Immature natural killer cell (primary cell): ENCODE measurements around the gene CFAP100. TPM values are rescaled to one million over a fixed set of nuclear protein-coding genes. Genes with fewer than 3 reads are reported as not detected.

Experiments used
- DNase-seq, 3 donors: peaks; one replicate each; pipeline ENCODE4 v3.0.0; 2022; ENCODE audit warnings: mixed read lengths in 1 of 3
- H3K27ac Mint-ChIP-seq, 6 donors: one replicate each; pipeline ENCODE4 v1.8.0; 2020; ENCODE audit warnings: mixed read lengths in 6 of 6, mild to moderate bottlenecking in 5 of 6, inconsistent platforms in 4 of 6, moderate library complexity in 3 of 6
- H3K27me3 Mint-ChIP-seq, 3 donors: one replicate each; pipeline ENCODE4 v1.8.0; 2020 to 2021; ENCODE audit warnings: low read depth in 3 of 3, mild to moderate bottlenecking in 3 of 3, mixed read lengths in 3 of 3, moderate library complexity in 3 of 3, inconsistent platforms in 1 of 3
- H3K36me3 Mint-ChIP-seq, 3 donors: one replicate each; pipeline ENCODE4 v1.8.0; 2020; ENCODE audit warnings: mixed read lengths in 3 of 3, inconsistent platforms in 2 of 3, mild to moderate bottlenecking in 2 of 3
- H3K4me1 Mint-ChIP-seq, 2 donors: one replicate each; pipeline ENCODE4 v1.8.0; 2020; ENCODE audit warnings: inconsistent platforms in 2 of 2, mild to moderate bottlenecking in 2 of 2, mixed read lengths in 2 of 2, moderate library complexity in 1 of 2
- H3K4me3 Mint-ChIP-seq, 5 donors: one replicate each; pipeline ENCODE4 v1.8.0; 2020; ENCODE audit warnings: mild to moderate bottlenecking in 5 of 5, mixed read lengths in 5 of 5, inconsistent platforms in 3 of 5, moderate library complexity in 3 of 5
- H3K9me3 Mint-ChIP-seq, 6 donors: one replicate each; pipeline ENCODE4 v1.8.0; 2020; ENCODE audit warnings: mild to moderate bottlenecking in 6 of 6, mixed read lengths in 6 of 6, inconsistent platforms in 4 of 6, moderate library complexity in 3 of 6
- polyA plus RNA-seq, 3 donors: library from polyadenylated mRNA; unstranded; fragments of 300-500 nt; fragmentation: Illumina TruSeq; gene quantifications; one replicate each; pipeline ENCODE4 v1.2.3, GENCODE V29; 2021

Gene CFAP100
- polyA plus RNA-seq, 3 donors from 2014 or later = not detected

DNA sequence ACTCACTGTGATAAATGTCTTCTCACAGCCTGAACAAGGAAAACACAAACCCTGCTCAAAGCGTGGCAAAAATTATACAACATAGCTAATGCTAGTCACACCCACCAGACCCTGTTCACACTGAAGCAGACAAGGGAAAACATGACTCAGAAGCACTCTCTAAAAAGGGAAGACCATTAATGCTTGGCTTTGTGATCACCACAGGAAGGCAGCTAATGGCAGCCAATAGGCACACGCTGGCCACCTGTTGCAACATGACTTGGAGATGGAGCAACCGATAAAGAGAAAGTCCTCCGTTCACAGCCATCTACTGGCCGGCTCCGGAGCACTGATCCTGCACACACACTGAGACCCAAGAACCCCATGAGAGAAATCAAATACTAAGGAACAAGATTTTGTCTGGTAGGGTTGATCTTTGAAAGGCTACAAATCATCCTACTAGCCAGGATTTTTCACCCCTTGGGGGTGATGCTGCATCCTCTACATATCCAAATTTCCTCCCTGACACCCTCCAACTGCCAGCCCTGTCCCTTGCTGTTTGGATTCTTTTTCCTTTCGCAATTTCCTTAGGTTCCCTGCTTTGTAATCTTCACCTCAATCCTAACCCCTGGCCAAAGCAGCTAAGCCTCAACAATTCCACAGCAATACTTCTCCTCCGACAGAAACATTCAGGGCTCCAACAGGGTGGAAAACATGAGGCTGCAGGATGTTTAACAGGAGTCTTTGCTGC, 77.7 kb downstream of the CFAP100 start:
- Mint-ChIP-seq H3K27ac (peak overlapping the region; percentile 19 to 78 (median 56)), H3K4me3 (peak overlapping the region; percentile 34 to 86 (median 84)), H3K4me1 (peaks cover 61 to 84% of the 10 kb centered on the region in 2 donors), H3K9me3 (no peaks in the 10 kb centered on the region), H3K27me3 (peaks cover 0 to 5% (median 3%) of the 10 kb centered on the region in 3 donors), H3K36me3 (peaks cover 8 to 31% (median 13%) of the 10 kb centered on the region in 3 donors)
- DNase-seq = peak in 1 of 3 donors; percentile 6

DNA sequence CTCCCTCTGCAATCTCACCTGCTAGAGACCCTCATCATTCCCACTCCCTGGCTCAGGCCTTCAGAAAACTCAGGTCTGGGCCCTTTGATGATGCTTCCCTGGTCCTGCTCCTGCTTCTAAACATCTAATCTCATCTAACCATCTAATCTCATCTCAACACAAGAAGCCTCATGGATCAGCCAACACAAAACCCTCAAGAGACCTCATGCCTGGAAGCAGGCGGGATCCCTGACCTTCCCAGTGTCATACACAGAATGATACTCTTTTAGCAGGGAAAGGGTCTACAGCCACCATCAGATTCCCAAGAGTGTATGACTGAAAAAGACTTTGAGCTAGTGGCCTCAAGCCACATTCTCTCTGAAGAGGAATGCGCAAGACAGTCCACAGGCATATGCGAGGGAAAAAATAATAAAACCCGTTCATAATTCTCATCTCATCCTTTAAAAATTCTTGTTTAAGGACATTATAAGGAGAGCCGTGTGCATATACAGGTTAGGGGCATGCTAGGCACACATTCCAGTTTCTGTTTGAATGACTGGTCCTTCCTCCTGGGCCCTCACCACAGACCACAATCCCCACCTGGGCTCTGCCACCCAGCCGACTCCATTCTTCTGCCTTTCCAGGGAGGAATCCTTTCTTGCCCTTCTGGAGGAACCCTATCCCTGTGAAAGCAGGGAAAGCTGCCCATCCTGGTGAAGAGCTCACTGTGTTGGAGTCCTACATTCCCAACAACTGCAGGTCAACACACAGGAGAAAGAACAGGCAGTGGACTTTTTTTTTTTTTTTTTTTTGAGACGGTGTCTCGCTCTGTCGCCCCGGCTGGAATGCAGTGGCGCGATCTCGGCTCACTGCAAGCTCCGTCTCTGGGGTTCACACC, 78.8 kb downstream of the CFAP100 start:
- H3K4me3 Mint-ChIP-seq = peak overlapping the region; percentile 34 to 86 (median 84)
- H3K9me3 Mint-ChIP-seq = no peaks in the 10 kb centered on the region
- DNase-seq = no peak
- peaks cover 55 to 74% of the 10 kb centered on the region in 2 donors for H3K4me1 Mint-ChIP-seq
- H3K27me3 Mint-ChIP-seq = peaks cover 0 to 5% (median 3%) of the 10 kb centered on the region in 3 donors
- peaks cover 8 to 24% (median 9%) of the 10 kb centered on the region in 3 donors for H3K36me3 Mint-ChIP-seq
- H3K27ac Mint-ChIP-seq = peak overlapping the region; percentile 17 to 78 (median 44)

DNA sequence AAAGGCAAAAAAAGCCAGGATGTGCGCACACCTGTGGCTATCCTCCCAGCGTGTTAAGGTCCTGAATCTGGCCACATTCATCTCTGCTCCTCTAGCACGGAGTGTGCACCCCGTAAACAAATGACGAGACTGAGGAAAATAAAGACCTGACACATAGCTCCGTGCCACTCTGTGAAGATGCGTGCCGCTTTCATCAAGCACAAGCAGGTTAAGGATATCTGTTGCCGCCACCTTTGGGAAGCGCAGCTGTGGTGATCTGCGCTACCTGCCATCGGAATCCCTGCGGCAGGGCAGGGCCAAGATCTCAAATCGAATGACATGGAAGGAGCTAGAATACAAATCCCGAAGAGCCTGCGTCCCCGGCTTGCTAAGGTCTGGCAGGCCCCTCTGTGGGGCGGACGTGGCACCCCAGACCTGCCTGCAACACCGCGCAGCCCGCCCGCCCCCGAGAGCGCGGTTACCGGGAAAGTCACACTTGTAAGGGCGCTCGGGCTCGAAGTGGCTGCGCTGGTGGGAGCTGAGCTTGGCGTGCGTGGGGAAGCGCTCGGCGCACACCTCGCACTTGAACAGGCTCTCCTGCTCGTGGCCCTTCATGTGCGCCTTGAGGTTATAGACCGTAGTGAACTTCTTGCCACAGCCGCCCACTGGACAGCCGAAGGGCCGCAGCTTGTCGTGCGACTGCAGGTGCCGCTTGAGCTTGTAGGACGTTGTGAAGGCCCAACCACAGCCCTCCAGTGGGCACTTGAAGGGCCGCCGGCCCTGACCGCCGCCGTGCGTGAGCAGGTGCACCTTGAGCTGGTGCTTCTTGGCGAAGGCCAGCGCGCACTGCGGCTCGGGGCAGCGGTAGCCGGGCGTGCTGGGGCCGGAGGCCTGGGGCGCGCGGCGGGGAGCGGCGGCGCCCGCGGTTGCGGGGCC, 80.0 kb downstream of the CFAP100 start:
- peak overlapping the region; percentile 77 to 86 (median 84) for H3K4me3 Mint-ChIP-seq
- peaks cover under 1 to 14% (median under 1%) of the 10 kb centered on the region in 3 donors for H3K36me3 Mint-ChIP-seq
- peak overlapping the region; percentile 25 to 85 (median 80) for H3K27ac Mint-ChIP-seq
- peaks cover 0 to 5% (median 0%) of the 10 kb centered on the region in 3 donors for H3K27me3 Mint-ChIP-seq
- DNase-seq = peak in 2 of 3 donors; percentile 31 to 55
- no peaks in the 10 kb centered on the region for H3K9me3 Mint-ChIP-seq
- H3K4me1 Mint-ChIP-seq = peaks cover 46 to 61% of the 10 kb centered on the region in 2 donors

DNA sequence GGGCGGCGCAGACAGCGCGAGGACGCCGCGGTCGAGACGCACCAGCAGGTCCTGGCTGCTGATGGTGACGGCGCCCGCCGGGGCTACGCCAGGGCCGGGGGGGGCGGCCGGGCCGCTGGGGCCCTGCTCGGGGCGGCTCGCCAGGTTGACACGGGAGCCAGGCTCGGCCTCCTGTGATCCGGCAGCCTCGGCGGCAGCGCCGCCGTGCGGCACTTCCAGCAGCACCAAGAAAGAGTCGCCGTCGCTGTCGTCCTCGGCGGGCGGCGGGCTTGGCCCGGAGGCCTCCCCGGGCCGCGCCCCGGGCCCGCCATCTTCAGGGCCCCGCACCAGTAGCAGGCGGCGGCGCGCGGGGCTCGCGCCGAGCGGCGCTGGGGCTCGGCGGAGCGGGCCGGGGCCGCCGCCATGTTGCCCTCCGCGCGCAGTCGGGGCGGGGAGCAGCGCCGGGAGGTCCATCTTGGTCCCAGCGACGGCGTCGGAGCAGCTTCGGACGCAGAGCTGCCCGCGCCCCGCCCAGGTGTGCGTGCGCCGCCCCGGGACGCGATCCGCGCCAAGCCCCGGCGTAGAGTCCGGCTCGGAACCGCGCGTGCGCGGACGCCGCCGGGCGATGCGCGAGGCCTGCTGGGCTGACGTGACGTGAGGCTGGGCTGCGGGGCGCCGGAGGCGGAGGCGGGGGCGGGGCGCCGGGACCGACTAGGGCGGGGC, 80.9 kb downstream of the CFAP100 start, which contains the start of gene ZXDC:
Gene ZXDC, minus strand, starts transcription at position 479 of the 702 bp plus-strand sequence. Its CDS starts 26 bp downstream, at position 453.
- H3K4me3 Mint-ChIP-seq = peak within 1 kb of the TSS; percentile 84 to 89 (median 86)

DNA sequence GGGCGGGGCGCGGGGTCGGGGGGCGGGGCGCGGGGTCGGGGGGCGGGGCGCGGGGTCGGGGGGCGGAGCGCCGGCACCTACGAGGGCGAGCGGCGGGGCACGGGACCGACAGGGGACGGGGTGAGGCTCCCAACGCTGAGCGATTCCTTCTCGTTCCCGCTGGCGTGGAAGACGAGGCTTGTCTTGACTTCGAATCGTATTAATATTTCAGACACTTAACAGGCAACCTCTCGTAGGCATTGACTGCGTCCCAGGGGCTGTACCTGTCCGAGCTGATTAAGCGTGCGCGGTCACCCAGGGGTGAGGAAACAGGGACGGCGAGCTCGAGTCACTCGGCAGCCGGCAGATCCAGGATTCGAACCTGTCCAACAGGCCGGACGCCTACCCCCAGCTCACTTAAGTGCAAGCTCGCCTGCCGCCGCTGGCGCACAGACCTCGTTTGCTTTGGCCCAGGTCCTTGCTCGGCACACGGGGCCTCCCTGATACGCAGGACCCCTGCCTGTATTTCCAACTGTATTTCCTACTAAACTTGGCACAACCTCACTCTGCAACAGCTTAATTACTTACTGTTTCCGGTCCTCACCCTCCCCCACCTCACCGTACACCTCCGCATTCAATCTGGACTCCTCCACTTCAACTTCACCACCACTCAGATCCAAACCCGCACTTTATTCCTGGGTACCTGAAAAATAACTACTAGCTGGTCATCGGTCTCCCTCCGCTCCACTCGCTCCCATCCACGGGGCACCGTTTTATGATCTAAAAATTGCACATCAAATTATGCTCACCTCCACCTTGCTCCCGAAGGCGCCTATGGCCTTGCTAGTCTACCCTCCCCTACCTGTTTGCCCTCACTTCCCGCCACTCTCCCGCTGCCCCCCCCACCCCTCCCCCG, 81.7 kb downstream of the CFAP100 start:
- Mint-ChIP-seq H3K4me1 (peaks cover 37 to 46% of the 10 kb centered on the region in 2 donors), H3K27me3 (peaks cover 0 to 5% (median 0%) of the 10 kb centered on the region in 3 donors), H3K27ac (peak overlapping the region; percentile 69 to 92 (median 84)), H3K36me3 (peaks cover 0 to 5% (median 0%) of the 10 kb centered on the region in 3 donors), H3K4me3 (peak overlapping the region; percentile 84 to 89 (median 86)), H3K9me3 (no peaks in the 10 kb centered on the region)
- no peak for DNase-seq

More for the DNA sequence above, 80.9 kb downstream of the CFAP100 start, which contains the start of gene ZXDC:
- H3K4me1 Mint-ChIP-seq = peaks cover 44 to 54% of the 10 kb centered on the region in 2 donors
- no peaks in the 10 kb centered on the region for H3K9me3 Mint-ChIP-seq
- peaks cover 0 to 5% (median 0%) of the 10 kb centered on the region in 3 donors for H3K27me3 Mint-ChIP-seq
- peak within 1 kb of the TSS; percentile 75 to 92 (median 84) for H3K27ac Mint-ChIP-seq
- peaks cover 0 to 11% (median 0%) of the 10 kb centered on the region in 3 donors for H3K36me3 Mint-ChIP-seq
- peak; percentile 90 to 94 (median 94) for DNase-seq

DNA sequence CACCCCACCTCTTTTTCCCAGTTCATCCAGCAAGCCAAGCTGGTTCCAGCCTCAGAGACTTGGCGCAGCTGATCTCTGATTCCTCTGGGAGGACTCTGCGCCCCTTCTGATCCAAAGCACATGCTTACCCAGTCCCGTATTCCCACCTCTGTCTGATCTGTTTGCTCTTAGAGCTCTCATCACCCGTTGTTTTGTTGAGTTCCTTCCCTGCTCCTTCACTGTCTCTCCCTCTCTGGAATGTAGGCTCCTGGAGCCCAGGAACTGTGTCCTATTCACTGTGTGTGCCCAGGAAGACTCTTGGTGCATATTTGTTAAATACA, 82.3 kb downstream of the CFAP100 start:
- Mint-ChIP-seq H3K27ac (peak overlapping the region; percentile 20 to 86 (median 72)), H3K4me3 (peak overlapping the region; percentile 63 to 89 (median 79)), H3K36me3 (peaks cover 0 to 3% (median 0%) of the 10 kb centered on the region in 3 donors), H3K9me3 (no peaks in the 10 kb centered on the region), H3K27me3 (peaks cover 0 to 5% (median 0%) of the 10 kb centered on the region in 3 donors), H3K4me1 (peaks cover 34 to 40% of the 10 kb centered on the region in 2 donors)
- DNase-seq = no peak

DNA sequence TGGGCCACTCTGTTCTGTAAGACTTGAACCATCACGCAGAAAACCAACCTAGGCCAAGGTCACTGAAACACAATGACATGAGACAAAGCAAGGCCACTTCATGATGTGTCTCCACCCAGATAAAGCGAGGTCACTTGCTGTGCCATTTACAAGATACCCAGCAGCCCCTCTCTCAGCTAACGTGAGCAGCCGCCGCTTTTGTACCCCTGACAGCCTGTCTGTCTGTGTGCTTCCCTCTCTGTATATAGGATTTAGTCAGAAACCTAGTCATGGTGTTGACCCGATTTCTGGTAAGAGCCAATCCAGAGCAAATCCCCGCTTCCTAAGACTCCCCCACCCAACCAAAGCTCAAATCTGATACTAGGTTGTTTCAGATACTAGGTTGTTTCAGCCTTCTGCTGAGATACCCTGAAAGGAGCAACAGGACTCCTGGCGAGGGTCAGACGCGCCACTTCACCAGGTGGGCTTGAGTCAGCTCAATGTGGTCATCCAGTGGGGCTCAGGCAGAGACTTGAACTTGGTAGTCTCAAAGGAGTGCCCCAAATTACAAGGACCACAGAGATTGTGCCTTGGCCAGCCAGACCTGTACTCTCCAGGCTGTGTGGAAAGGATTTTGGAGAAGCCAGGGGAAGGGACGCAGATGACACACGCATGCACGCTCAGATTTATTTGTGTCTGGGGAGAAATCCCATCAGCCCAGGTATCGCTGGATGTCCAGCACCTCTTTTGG, 84.0 kb downstream of the CFAP100 start:
- peaks cover 17 to 22% of the 10 kb centered on the region in 2 donors for H3K4me1 Mint-ChIP-seq
- H3K27me3 Mint-ChIP-seq = peaks cover 0 to 5% (median 0%) of the 10 kb centered on the region in 3 donors
- no peak overlapping the region for H3K27ac Mint-ChIP-seq
- no peaks in the 10 kb centered on the region for H3K9me3 Mint-ChIP-seq
- no peak overlapping the region for H3K4me3 Mint-ChIP-seq
- no peak for DNase-seq
- H3K36me3 Mint-ChIP-seq = no peaks in the 10 kb centered on the region

DNA sequence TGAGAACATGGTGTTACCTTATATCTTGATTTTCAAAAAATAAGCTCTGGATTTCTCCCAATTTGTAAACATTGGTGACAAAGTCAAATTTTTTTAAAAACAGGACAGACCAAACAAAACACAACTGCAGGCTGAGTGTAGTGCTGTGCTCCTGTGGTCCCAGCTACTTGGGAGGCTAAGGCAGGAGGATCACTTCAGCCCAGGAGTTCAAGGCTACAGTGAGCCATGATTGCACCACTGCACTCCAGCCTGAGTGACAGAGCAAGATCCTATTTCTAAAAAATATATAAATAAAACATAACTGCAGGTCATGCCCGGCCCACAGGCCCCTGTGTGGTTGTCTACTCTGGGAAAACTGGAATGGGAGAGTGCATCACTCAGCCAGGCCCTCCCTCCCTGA, 84.9 kb downstream of the CFAP100 start:
- Mint-ChIP-seq H3K27ac (no peak overlapping the region), H3K27me3 (peaks cover 0 to 5% (median 2%) of the 10 kb centered on the region in 3 donors), H3K4me3 (no peak overlapping the region), H3K9me3 (no peaks in the 10 kb centered on the region), H3K4me1 (peaks cover 10 to 13% of the 10 kb centered on the region in 2 donors), H3K36me3 (no peaks in the 10 kb centered on the region)
- DNase-seq = no peak

DNA sequence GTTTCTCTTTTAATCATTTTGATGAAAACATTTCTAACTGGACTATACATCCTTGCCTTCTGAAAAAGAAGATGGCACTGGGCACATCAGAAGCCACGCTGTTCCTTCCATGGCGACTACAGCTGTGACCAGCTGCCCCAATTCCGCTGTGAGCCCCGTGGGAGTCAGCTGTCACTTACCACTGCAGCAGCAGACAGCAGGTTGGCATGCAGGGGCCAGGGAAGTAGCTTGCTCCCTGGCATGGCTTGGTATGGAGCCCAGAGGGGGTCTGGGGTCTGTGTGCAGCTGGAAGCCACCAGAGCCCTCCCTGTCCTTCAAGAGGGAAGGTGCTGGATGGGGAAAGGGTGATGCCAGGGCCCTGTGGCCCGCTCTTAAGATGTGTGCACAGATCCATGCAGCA, 85.5 kb downstream of the CFAP100 start:
- DNase-seq = no peak
- H3K36me3 Mint-ChIP-seq = no peaks in the 10 kb centered on the region
- H3K4me1 Mint-ChIP-seq = peaks cover 7 to 12% of the 10 kb centered on the region in 2 donors

DNA sequence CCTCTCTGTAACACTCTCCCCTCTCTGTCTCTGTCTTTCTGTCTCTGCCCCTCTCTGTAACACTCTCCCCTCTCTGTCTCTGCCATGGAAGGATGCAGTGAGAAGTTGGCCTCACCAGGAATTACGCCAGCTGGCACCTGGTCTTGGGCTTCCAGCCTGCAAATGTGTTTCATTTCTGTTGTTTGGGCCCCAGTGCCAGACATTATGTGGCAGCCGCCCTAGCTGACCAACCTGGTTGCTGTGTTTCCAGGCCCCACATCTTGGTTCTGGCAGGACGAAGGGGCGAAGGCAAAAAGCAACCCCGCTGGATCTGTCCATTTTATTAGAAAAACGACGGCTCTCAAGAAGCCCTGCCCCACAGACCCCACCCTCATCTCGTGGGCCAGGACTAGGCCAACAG, 86.2 kb downstream of the CFAP100 start:
- no peak for DNase-seq
- Mint-ChIP-seq H3K27ac (no peak overlapping the region), H3K9me3 (no peaks in the 10 kb centered on the region), H3K4me3 (no peak overlapping the region), H3K4me1 (peaks cover 7 to 12% of the 10 kb centered on the region in 2 donors), H3K36me3 (no peaks in the 10 kb centered on the region), H3K27me3 (peaks cover 0 to 5% (median 2%) of the 10 kb centered on the region in 3 donors)

More for the DNA sequence above, 85.5 kb downstream of the CFAP100 start:
- no peak overlapping the region for H3K4me3 Mint-ChIP-seq
- peaks cover 0 to 5% (median 2%) of the 10 kb centered on the region in 3 donors for H3K27me3 Mint-ChIP-seq
- H3K9me3 Mint-ChIP-seq = no peaks in the 10 kb centered on the region
- H3K27ac Mint-ChIP-seq = no peak overlapping the region

DNA sequence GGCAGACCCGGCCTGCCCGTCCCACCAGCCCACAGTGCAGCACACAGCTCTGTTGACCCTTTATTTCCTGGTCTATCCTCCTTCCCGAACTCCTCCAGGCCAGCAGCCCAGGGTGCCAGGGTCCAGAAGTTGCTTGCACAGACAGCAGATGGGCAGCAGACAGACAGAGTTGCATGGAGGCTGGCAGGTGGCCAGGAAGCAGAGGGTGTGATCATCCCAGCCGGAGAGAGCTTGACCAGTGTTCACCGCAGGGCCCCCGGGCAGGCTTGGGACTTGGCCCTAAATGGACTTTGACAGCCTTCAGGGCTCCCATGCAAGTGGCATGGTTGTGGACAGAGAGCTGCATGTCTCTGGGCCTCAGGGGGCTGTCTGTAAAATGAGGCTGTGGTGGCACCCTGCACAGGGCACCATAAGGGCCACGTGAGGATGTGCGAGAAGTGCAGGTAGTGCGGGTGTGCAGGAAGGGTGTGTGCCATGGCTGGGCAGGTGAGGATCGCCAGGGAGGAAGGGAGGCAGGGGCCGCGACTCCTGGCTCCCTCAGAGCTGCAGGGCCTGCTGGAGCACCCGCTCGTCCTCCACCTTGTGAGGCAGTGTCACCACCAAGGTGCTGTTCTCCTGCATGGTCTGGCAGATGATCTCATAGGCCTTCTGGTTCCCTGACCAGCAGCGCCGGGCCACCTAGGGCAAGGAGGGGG, 87.2 kb downstream of the CFAP100 start:
- Mint-ChIP-seq H3K9me3 (no peaks in the 10 kb centered on the region), H3K4me3 (no peak overlapping the region), H3K27me3 (peaks cover 0 to 4% (median 2%) of the 10 kb centered on the region in 3 donors), H3K27ac (no peak overlapping the region), H3K4me1 (peaks cover 9 to 14% of the 10 kb centered on the region in 2 donors), H3K36me3 (no peaks in the 10 kb centered on the region)
- DNase-seq = no peak
